DND-41 (cell line): Measurements from ENCODE around the gene CACNA1I.

ENCODE experiments used
- EZH2 ChIP-seq: IDR thresholded peaks from 3 replicates; pipeline ENCODE4 v1.6.1; 2012; ENCODE audit warnings: borderline replicate concordance, low read depth, mild to moderate bottlenecking, moderate library complexity, low read length, inconsistent platforms; ENCODE audit not compliant: severe bottlenecking
- TF ChIP-seq, protein P1 (sequence below): IDR thresholded peaks from 2 replicates; pipeline ENCODE4 v1.5.1; 2012; ENCODE audit warnings: borderline replicate concordance, low read length, moderate library complexity, mild to moderate bottlenecking; ENCODE audit not compliant: poor library complexity, severe bottlenecking; ENCODE audit errors: extremely low read depth

DNA sequence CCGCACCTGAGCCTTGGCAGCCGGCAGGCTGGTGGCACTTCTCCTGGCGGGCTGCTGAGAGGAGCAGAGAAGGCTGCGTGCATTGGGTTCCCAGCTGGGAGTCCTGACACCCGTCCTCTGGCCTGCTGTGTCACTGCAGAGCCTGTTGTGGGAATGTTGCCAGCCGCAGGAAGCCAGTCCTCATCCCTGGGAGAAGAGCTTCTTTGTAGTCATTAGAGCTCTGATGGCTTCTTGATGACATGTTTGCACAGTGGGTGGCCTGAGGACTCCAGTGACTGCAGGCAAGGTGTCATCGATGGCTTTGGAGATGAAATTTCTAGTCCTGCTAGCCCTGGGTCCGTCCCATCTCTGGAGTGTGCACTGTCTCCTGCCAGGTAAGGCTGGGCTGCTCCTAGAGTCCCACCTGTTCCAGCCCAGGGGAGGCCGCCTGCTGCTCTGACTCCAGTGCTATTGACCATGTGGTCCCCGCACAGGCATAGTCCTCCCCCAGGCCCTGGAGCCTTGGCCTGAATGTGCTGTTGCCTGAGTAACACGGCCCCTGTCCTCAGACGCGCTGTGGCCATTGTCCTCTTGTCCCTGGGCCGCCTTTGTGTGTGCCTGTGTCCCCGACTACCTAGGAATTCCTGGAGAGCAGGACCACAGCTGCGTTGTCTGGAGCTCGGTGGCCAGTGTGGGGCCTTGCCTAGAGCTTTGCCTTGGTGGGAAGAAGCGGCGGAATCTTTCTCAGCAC lies 129.2 kb downstream of the CACNA1I start:
- TF ChIP-seq, protein P1, sequence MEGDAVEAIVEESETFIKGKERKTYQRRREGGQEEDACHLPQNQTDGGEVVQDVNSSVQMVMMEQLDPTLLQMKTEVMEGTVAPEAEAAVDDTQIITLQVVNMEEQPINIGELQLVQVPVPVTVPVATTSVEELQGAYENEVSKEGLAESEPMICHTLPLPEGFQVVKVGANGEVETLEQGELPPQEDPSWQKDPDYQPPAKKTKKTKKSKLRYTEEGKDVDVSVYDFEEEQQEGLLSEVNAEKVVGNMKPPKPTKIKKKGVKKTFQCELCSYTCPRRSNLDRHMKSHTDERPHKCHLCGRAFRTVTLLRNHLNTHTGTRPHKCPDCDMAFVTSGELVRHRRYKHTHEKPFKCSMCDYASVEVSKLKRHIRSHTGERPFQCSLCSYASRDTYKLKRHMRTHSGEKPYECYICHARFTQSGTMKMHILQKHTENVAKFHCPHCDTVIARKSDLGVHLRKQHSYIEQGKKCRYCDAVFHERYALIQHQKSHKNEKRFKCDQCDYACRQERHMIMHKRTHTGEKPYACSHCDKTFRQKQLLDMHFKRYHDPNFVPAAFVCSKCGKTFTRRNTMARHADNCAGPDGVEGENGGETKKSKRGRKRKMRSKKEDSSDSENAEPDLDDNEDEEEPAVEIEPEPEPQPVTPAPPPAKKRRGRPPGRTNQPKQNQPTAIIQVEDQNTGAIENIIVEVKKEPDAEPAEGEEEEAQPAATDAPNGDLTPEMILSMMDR = no peak
- TF ChIP-seq EZH2 = no peak
